ENCODE data around the gene MESP2.

- TF ChIP-seq CTCF (IDR thresholded peaks at IDR 0.05; ENCODE audit: low read length) (no peak), EZH2 (IDR thresholded peaks at IDR 0.05; ENCODE audit: borderline replicate concordance, low read length) (no peak)
Measured at GRCh38 chr15:89787944-89788343, 11.8 kb downstream of the MESP2 start.

Data from OCI-LY1 (cell line).